Type B pancreatic cell (in vitro differentiated cells): ENCODE results near the gene MYO1E. TPM values are rescaled to one million over a fixed set of nuclear protein-coding genes. Genes with fewer than 3 reads are reported as not detected.
"Not testable (repeated sequence)": the region's sequence is repeated elsewhere in the genome, so short reads cannot be mapped to it uniquely, and the experiment has no call there.

ENCODE experiments used
- DNase-seq: peaks from one replicate; pipeline ENCODE4 v3.0.0; 2021; ENCODE audit warnings: mixed read lengths; ENCODE audit not compliant: unreplicated experiment; ENCODE audit errors: extremely low spot score
- H3K27ac Mint-ChIP-seq: 2 replicates; pipeline ENCODE4 v1.8.0; 2021; ENCODE audit warnings: mild to moderate bottlenecking, mixed read lengths
- H3K27me3 Mint-ChIP-seq: 2 replicates; pipeline ENCODE4 v1.8.0; 2021; ENCODE audit warnings: mixed read lengths
- H3K36me3 Mint-ChIP-seq: 2 replicates; pipeline ENCODE4 v1.8.0; 2021; ENCODE audit warnings: mixed read lengths
- H3K4me1 Mint-ChIP-seq: one replicate; pipeline ENCODE4 v1.8.0; 2021; ENCODE audit warnings: mixed read lengths; ENCODE audit not compliant: unreplicated experiment
- H3K4me3 Mint-ChIP-seq: 2 replicates; pipeline ENCODE4 v1.8.0; 2021; ENCODE audit warnings: mild to moderate bottlenecking, mixed read lengths
- H3K9me3 Mint-ChIP-seq: 2 replicates; pipeline ENCODE4 v1.8.0; 2021; ENCODE audit warnings: mixed read lengths
- total RNA-seq: library from RNA; stranded (reverse); gene quantifications from 2 replicates; pipeline ENCODE4 v1.2.1, GENCODE V29; 2021; ENCODE audit warnings: low replicate concordance
- TF ChIP-seq, protein P1 (sequence below): fragments of 200-600 bp; sonication (generic); conservative IDR thresholded peaks from 2 replicates; pipeline ENCODE4 v1.5.0; 2021; ENCODE audit warnings: antibody characterized with exemption, mild to moderate bottlenecking

The MYO1E gene
- total RNA-seq, 1 donor from 2014 or later = 55.6 TPM

DNA sequence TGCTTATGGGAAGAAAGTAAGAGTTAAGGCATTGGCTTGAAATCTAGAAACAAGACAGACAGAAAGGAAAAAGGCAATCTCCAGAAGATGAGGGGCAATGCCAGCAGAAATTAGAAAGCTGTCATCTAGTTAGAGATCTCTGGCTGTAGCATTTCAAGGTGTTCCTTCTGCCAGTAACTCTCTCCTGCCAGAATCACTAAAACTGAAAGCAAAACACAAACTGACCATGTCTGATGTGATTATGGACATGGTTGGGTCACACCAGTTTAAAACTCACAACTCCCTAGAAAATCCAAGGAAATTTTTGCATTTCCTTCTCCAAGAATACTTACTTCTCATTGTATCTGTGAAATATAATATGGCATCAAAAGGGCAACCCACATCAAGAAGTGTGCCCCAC is 83.1 kb downstream of the MYO1E start:
- H3K4me1 Mint-ChIP-seq = peaks cover 19% of the 10 kb centered on the region

DNA sequence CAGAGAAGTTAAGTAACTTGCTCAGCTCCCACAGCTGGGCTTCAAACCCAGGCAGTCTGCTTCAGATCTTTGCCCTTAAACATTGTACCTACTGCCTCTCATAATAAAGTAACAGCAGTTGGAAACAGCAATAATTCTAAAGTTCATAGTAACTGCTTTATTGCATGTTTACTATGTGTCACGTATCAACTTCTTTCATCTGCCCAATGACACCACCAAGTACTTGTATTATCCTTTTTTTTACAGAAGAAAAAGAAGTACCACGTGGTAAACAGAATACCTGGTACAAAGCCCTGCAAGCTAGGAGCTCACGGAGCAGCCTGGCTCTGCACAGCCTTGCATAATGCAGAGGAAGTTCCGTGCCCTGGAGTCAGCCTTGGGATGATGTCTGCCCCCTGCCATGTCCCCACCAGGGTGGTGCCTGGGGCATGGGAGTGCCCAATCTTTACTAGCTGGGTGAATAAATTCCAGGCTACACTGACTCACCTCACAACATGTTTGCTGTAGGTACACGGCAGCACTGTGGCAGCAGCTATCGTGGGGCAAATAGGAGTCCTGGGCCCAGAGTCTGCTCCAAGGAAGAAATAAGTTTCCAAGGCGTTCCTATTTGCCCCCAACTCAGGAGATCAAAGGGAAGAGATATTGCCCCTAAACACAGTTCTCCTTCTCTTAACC is 88.8 kb downstream of the MYO1E start:
- Mint-ChIP-seq H3K4me1 (peaks cover 5% of the 10 kb centered on the region), H3K9me3 (no peaks in the 10 kb centered on the region), H3K4me3 (no peak overlapping the region), H3K36me3 (no peaks in the 10 kb centered on the region), H3K27me3 (no peaks in the 10 kb centered on the region), H3K27ac (peak overlapping the region; percentile 44)
- TF ChIP-seq, protein P1, sequence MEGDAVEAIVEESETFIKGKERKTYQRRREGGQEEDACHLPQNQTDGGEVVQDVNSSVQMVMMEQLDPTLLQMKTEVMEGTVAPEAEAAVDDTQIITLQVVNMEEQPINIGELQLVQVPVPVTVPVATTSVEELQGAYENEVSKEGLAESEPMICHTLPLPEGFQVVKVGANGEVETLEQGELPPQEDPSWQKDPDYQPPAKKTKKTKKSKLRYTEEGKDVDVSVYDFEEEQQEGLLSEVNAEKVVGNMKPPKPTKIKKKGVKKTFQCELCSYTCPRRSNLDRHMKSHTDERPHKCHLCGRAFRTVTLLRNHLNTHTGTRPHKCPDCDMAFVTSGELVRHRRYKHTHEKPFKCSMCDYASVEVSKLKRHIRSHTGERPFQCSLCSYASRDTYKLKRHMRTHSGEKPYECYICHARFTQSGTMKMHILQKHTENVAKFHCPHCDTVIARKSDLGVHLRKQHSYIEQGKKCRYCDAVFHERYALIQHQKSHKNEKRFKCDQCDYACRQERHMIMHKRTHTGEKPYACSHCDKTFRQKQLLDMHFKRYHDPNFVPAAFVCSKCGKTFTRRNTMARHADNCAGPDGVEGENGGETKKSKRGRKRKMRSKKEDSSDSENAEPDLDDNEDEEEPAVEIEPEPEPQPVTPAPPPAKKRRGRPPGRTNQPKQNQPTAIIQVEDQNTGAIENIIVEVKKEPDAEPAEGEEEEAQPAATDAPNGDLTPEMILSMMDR = no peak
- DNase-seq = no peak

More for the DNA sequence above, 83.1 kb downstream of the MYO1E start:
- no peak for DNase-seq
- Mint-ChIP-seq H3K27me3 (no peaks in the 10 kb centered on the region), H3K27ac (no peak overlapping the region), H3K4me3 (no peak overlapping the region), H3K36me3 (no peaks in the 10 kb centered on the region), H3K9me3 (no peaks in the 10 kb centered on the region)
- TF ChIP-seq, protein P1 = no peak

DNA sequence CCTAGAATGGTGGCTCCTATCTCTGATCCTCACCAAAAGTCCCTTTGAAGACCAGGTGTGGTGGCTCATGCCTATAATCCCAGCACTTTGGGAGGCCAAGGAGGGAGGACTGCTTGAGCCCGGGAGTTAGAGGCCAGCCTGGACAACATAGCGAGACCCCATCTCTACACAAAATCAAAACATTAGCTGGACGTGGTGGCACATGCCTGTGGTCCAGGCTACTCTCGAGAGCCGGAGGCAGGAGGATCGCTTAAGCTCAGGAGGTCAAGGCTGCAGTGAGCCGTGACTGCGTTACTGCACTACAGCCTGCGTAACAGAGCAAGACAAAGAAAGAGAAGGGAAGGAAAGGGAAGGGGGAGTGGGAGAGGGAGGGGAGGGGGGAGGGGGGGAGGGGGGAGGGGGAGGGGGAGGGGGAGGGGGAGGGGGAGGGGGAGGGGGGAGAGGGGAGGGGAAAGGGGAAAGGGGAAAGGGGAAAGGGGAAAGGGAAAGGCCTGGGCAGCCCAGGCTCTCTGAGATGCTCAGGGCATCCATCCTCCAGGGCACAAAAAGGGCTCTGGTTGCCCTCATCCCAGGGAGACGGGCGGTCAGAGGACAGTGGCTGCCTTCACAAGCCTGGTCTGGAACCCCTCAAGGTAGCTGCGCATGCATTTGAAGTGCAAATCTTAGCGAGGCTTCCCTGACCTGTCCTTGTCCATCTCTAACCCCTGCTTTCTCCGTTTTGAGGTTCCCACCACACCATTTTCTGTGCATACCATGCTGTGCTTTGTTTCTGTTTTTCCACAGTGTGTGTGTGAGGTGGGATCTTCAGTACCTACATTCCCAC is 89.9 kb downstream of the MYO1E start:
- Mint-ChIP-seq H3K4me1 (peaks cover 5% of the 10 kb centered on the region), H3K27ac (peak overlapping the region; percentile 52), H3K4me3 (no peak overlapping the region), H3K9me3 (no peaks in the 10 kb centered on the region), H3K27me3 (no peaks in the 10 kb centered on the region), H3K36me3 (no peaks in the 10 kb centered on the region)
- DNase-seq = no peak
- TF ChIP-seq, protein P1 = no peak

DNA sequence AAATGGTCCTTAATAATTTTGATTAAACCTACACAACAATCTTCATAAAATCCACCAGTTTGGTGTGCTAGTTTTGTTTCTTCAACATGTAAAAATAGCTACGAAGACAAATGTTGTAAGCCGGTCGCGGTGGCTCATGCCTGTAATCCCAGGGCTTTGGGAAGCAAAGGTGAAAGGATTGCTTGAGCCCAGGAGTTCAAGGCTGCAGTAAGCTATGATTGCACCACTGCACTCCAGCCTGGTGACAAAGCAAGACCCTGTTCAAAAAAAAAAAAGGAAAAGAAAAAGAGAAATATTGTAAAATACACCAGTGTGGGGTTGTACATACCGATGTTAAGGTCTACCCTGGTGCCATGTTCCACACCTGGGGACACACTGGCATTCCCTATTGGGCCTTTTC is 91.0 kb downstream of the MYO1E start:
- no peak for DNase-seq
- H3K27me3 Mint-ChIP-seq = no peaks in the 10 kb centered on the region
- peaks cover 5% of the 10 kb centered on the region for H3K4me1 Mint-ChIP-seq
- TF ChIP-seq, protein P1 = no peak
- no peak overlapping the region for H3K27ac Mint-ChIP-seq
- H3K36me3 Mint-ChIP-seq = no peaks in the 10 kb centered on the region
- no peak overlapping the region for H3K4me3 Mint-ChIP-seq
- H3K9me3 Mint-ChIP-seq = no peaks in the 10 kb centered on the region

DNA sequence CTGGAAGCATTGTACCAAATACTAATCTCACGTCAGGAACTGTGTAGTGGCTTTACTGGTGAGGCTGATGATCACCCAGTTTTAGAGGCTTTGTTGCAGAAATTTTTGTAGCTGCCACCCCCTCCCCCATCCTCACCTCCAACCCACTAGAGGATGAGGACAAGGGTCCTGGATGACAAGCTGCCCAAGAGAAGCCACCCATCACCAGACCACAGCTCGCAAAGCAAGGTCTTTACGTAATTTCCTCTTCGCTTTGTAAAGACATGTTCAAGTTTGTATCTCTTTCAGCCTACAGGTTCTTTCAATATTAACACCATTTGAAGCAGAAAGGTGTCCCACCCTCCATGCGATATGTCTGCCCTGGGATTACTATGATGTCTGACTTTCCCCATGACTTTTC is 91.8 kb downstream of the MYO1E start:
- TF ChIP-seq, protein P1 = no peak
- H3K9me3 Mint-ChIP-seq = no peaks in the 10 kb centered on the region
- no peak overlapping the region for H3K4me3 Mint-ChIP-seq
- no peak for DNase-seq
- H3K36me3 Mint-ChIP-seq = no peaks in the 10 kb centered on the region
- peaks cover 5% of the 10 kb centered on the region for H3K4me1 Mint-ChIP-seq
- no peaks in the 10 kb centered on the region for H3K27me3 Mint-ChIP-seq
- no peak overlapping the region for H3K27ac Mint-ChIP-seq

DNA sequence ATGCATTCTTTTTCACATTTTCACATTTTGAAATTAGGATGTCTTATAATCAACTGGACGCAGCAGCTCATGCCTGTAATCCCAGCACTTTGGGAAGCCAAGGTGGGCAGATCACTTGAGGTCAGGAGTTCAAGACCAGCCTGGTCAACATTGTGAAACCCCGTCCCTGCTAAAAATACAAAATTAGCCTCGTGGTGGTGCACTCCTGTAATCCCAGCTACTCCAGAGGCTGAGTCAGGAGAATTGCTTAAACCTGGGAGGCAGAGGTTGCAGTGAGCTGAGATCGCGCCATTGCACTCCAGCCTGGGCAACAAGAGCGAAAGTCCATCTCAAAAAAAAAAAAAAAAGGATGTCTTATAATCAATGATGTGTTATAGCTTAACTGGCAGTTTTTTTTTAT is 92.4 kb downstream of the MYO1E start:
- not testable (repeated sequence) for H3K27ac Mint-ChIP-seq, DNase-seq, H3K4me3 Mint-ChIP-seq, H3K4me1 Mint-ChIP-seq, H3K9me3 Mint-ChIP-seq, H3K36me3 Mint-ChIP-seq, H3K27me3 Mint-ChIP-seq
